KMS-11 (cell line): ENCODE results near the gene HSD11B2.

Experiments used
- H2AFZ ChIP-seq: fragments of 200-600 bp; sonication (generic); 2 replicates; pipeline ENCODE4 v1.6.1; 2016; ENCODE audit warnings: antibody characterized with exemption, mixed run types, low read depth
- H3K27ac ChIP-seq: fragments of 200-600 bp; sonication (generic); 2 replicates; pipeline ENCODE4 v1.6.1; 2016; ENCODE audit warnings: mild to moderate bottlenecking, mixed run types
- H3K27me3 ChIP-seq: fragments of 200-600 bp; sonication (generic); 2 replicates; pipeline ENCODE4 v1.6.1; 2017; ENCODE audit warnings: mild to moderate bottlenecking, low read depth, mixed run types, moderate library complexity; ENCODE audit not compliant: insufficient read depth
- H3K36me3 ChIP-seq: fragments of 200-600 bp; sonication (generic); 2 replicates; pipeline ENCODE4 v1.6.1; 2017; ENCODE audit warnings: mild to moderate bottlenecking, mixed run types; ENCODE audit not compliant: insufficient read depth
- H3K4me1 ChIP-seq: fragments of 200-600 bp; sonication (generic); 2 replicates; pipeline ENCODE4 v1.6.1; 2016; ENCODE audit warnings: mild to moderate bottlenecking, low read depth, mixed run types; ENCODE audit not compliant: poor library complexity, severe bottlenecking
- H3K4me2 ChIP-seq: fragments of 200-600 bp; sonication (generic); 2 replicates; pipeline ENCODE4 v1.7.0; 2016; ENCODE audit warnings: mild to moderate bottlenecking, mixed run types
- H3K4me3 ChIP-seq: fragments of 200-600 bp; sonication (generic); IDR thresholded peaks from 2 replicates; pipeline ENCODE4 v1.6.1; 2017; ENCODE audit warnings: low read depth, low read length, mixed read lengths; ENCODE audit not compliant: insufficient read depth
- H3K79me2 ChIP-seq: fragments of 200-600 bp; sonication (generic); 2 replicates; pipeline ENCODE4 v1.6.1; 2016; ENCODE audit warnings: low read depth, mixed run types; ENCODE audit not compliant: insufficient read depth
- H3K9ac ChIP-seq: fragments of 200-600 bp; sonication (generic); 2 replicates; pipeline ENCODE4 v1.6.1; 2016; ENCODE audit warnings: mild to moderate bottlenecking, mixed run types
- H4K20me1 ChIP-seq: fragments of 200-600 bp; sonication (generic); 2 replicates; pipeline ENCODE4 v1.6.1; 2016; ENCODE audit warnings: mild to moderate bottlenecking, mixed run types; ENCODE audit not compliant: insufficient read depth
- TF ChIP-seq, protein P1 (sequence below): fragments of 200-600 bp; sonication (generic); conservative IDR thresholded peaks from 2 replicates; pipeline ENCODE4 v1.6.1; 2017; ENCODE audit warnings: low read depth, mild to moderate bottlenecking, antibody characterized with exemption, low read length, moderate library complexity, mixed read lengths

Gene HSD11B2

DNA sequence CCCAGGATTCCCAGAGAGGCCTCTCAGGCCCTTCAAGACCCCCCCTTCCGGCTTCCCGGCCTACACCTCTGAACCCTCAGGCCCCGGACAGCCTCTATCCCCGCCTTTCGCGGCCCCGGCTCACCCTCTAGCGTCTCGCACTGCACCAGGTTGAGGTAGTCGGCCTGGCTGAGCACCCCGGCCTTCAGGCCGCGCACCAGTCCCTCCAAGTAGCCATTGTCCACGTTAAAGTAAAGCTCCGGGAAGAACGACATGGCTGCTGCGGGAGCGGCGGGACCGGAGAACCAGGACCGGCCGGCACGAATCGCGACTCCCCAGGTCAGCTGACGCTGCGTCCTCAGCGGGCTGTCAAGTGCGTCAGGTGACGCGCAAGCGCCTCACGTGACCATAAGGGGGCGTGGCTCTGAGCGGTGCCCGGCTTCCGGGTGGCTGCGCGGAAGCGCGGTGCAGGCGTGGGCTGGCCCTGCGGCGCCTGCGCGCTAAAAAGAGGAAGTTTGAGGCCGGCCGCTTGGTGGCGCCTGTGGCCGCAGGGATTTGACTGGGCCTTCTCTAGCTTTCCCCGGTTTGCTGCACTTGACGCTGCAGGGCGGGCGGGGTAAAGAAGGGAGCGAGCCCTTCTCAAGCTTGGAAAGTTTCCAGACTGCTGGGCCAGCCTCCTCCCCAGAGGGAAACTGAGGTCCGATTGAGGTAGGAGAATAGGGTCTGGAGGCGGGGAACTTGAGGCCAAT lies 50.1 kb downstream of the HSD11B2 start, which contains the start of gene ATP6V0D1:
TSS of gene ATP6V0D1 (minus strand) at position 325 of the 728 bp plus-strand sequence. CDS start at position 254, 71 bp downstream.
- Histone ChIP-seq H2AFZ (peak within 1 kb of the TSS; percentile 70; the same call in 1 of the 2 replicates), H3K79me2 (peaks cover 44% of the 10 kb centered on the region), H3K4me1 (peaks cover 14% of the 10 kb centered on the region), H3K4me2 (peak within 1 kb of the TSS; percentile 94), H3K4me3 (no peak within 1 kb of the TSS), H3K36me3 (no peaks in the 10 kb centered on the region), H3K27me3 (no peaks in the 10 kb centered on the region), H4K20me1 (no peaks in the 10 kb centered on the region), H3K9ac (peak within 1 kb of the TSS; percentile 65), H3K27ac (peak within 1 kb of the TSS; percentile 47)
- TF ChIP-seq, protein P1, sequence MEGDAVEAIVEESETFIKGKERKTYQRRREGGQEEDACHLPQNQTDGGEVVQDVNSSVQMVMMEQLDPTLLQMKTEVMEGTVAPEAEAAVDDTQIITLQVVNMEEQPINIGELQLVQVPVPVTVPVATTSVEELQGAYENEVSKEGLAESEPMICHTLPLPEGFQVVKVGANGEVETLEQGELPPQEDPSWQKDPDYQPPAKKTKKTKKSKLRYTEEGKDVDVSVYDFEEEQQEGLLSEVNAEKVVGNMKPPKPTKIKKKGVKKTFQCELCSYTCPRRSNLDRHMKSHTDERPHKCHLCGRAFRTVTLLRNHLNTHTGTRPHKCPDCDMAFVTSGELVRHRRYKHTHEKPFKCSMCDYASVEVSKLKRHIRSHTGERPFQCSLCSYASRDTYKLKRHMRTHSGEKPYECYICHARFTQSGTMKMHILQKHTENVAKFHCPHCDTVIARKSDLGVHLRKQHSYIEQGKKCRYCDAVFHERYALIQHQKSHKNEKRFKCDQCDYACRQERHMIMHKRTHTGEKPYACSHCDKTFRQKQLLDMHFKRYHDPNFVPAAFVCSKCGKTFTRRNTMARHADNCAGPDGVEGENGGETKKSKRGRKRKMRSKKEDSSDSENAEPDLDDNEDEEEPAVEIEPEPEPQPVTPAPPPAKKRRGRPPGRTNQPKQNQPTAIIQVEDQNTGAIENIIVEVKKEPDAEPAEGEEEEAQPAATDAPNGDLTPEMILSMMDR, result peak; percentile 72

DNA sequence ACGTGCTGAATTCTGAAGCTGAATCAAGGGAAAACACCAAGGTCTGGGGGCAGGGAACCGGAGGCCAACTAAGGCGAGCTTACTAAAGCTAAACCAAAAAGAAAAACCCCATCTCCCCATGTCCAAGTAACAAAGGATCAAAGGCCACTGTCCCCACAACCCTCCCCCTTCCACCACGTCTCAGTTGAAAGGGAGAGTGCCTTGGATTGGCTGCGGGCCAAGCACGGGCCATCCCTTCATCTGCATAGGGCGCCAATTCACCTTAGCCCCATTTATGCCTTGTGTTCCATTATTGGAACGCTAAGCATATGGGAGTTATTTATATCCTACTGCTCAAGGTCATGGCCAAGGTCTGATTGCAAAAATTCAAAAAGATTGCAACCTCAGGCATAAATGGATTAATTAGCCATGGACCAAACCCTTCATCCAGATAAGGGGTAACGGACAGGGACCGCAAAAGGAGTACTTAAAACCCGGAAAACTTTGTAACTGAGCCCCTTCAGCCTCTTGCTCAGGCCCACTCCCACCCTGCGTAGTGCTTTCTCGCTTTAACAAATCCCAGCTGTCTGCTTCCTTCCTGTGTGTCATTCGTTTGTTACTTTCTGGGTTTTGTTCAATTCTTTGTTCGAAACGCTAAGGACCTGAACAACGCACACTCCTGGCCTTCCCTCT lies 50.8 kb downstream of the HSD11B2 start:
- Histone ChIP-seq H3K9ac (peak overlapping the region; percentile 65), H3K79me2 (peaks cover 44% of the 10 kb centered on the region), H3K36me3 (no peaks in the 10 kb centered on the region), H3K4me3 (no peak overlapping the region), H3K27ac (peak overlapping the region; percentile 47), H3K4me2 (peak overlapping the region; percentile 94), H2AFZ (peak overlapping the region; percentile 70; the same call in 1 of the 2 replicates), H3K27me3 (no peaks in the 10 kb centered on the region), H4K20me1 (no peaks in the 10 kb centered on the region), H3K4me1 (peaks cover 14% of the 10 kb centered on the region)
- TF ChIP-seq, protein P1, result 0 out of 2 replicates have a peak, but pooled peaks have one; percentile 14

DNA sequence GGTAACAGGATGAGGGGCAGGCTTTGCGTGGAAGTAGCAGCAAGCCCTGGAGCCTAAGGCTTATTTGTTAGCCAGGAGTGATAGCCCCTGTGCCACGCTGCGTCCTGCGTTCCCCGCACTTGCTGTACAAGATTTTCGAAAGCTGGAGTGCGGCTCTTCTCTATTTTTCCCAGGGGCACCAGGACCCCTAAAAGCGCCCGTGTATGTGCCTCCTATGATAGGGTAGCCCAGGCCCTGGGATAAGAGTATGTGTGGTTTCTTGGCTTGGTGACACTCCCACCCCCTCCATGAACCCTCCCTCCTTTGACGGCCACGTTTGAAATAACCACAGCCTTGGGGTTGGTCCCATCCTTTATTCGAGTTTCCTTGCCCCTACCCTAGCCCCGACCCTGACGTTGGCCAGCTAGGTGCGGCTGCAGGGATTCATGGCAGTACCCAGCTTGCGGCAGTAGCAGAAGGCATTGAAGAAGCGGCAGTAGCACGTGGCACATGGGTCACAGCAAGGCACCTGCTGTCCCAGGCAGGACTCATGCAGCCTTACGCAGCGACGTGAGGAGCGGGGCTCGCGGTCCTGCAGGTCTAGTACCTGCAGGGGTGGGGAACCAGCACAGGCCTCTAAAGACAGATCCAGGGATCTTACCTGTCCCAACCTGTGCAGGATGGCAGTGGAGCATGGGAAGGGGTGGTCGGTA lies 51.5 kb downstream of the HSD11B2 start:
- Histone ChIP-seq H2AFZ (peak overlapping the region; percentile 70; the same call in 1 of the 2 replicates), H3K4me1 (peaks cover 14% of the 10 kb centered on the region), H3K79me2 (peaks cover 40% of the 10 kb centered on the region), H4K20me1 (no peaks in the 10 kb centered on the region), H3K36me3 (no peaks in the 10 kb centered on the region), H3K4me3 (no peak overlapping the region), H3K27ac (no peak overlapping the region), H3K27me3 (no peaks in the 10 kb centered on the region), H3K4me2 (peak overlapping the region; percentile 94), H3K9ac (no peak overlapping the region)
- TF ChIP-seq, protein P1, result no peak

DNA sequence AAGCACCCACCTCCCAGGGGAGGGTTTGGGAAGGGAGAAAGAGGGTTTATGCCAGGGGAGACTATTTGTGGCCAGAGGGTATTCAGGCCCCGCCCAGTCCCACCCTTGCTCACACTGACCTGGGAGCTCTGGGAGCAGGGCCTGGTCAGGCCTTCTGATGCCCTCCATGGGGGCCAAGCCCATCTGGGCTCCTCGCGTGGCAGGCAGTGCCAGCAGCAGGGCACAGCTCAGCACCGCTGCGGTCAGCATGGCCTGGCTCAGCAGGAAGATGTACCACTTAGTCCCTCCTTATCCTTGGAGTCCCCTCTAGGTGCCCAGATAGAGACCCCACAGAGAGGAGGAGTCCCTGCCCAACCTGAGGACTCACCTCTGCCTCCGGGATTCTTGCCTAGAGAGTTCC lies 52.2 kb downstream of the HSD11B2 start, which contains the start of gene AGRP:
TSS of gene AGRP (minus strand) at position 398 of the 400 bp plus-strand sequence. CDS start at position 249, 149 bp downstream.
- Histone ChIP-seq H3K79me2 (peaks cover 33% of the 10 kb centered on the region), H2AFZ (no peak within 1 kb of the TSS), H3K4me2 (no peak within 1 kb of the TSS), H3K27ac (no peak within 1 kb of the TSS), H4K20me1 (no peaks in the 10 kb centered on the region), H3K36me3 (no peaks in the 10 kb centered on the region), H3K27me3 (no peaks in the 10 kb centered on the region), H3K4me1 (peaks cover 14% of the 10 kb centered on the region), H3K9ac (no peak within 1 kb of the TSS), H3K4me3 (no peak within 1 kb of the TSS)
- TF ChIP-seq, protein P1, result no peak
